A549 (cell line): ENCODE results near the gene PLD4. TPM values are rescaled to one million over a fixed set of nuclear protein-coding genes. Genes with fewer than 3 reads are reported as not detected.
A peak's percentile ranks its signal among the peaks of the same experiment; 100 is the strongest.

Experiments
- ATAC-seq, 2 experiments: fragments of 200-7000 bp in 1 of 2; fragments of >200 bp in 1 of 2; cut with Nextera tagmentation in 1 of 2; cut with Tn5 transposase in 1 of 2; 3 replicates each; pipeline versions ENCODE4 v1.8.0 to v1.9.1; 2018 to 2020; ENCODE audit warnings: mild to moderate bottlenecking in 1 of 2, moderate library complexity in 1 of 2
- CTCF ChIA-PET: fragments of 300-600 bp; sonication (Branson Sonifier 250); formaldehyde crosslinking; extraction: SDS; loops from one replicate; lab custom pipeline; 2021; ENCODE audit warnings: antibody characterized with exemption, inconsistent platforms; lab: Yijun Ruan, JAX
- POLR2A ChIA-PET: fragments of 350-600 bp; formaldehyde crosslinking; extraction: SDS; loops from one replicate; lab custom pipeline; 2021; ENCODE audit warnings: antibody characterized with exemption, inconsistent platforms; lab: Yijun Ruan, JAX
- DNase-seq, 2 experiments: peaks; one replicate each; pipeline versions ENCODE4 v3.0.0 to v3.0.0-alpha.2; 2011 to 2016; ENCODE audit warnings: low read depth in 1 of 2, low spot score in 1 of 2
- FAIRE-seq: peaks from 2 replicates; lab custom pipeline; 2011; peaks lifted over from hg19 to GRCh38; lab: Jason Lieb, UNC
- H3K27ac ChIP-seq, 2 experiments: fragments of >200 bp; sonication (Bioruptor Twin); formaldehyde crosslinking; 3 replicates each; pipeline ENCODE4 v1.5.1; 2016 to 2017
- H3K4me1 ChIP-seq: fragments of >200 bp; sonication (Bioruptor Twin); formaldehyde crosslinking; 3 replicates; pipeline ENCODE4 v1.6.1; 2016
- H3K4me2 ChIP-seq: fragments of >200 bp; sonication (Bioruptor Twin); formaldehyde crosslinking; 3 replicates; pipeline ENCODE4 v1.6.1; 2016
- H3K4me3 ChIP-seq: fragments of >200 bp; sonication (Bioruptor Twin); formaldehyde crosslinking; 3 replicates; pipeline ENCODE4 v1.5.1; 2016
- H3K9me3 ChIP-seq: fragments of >200 bp; sonication (Bioruptor Twin); formaldehyde crosslinking; 3 replicates; pipeline ENCODE4 v1.6.1; 2016
- ATOH8 ChIP-seq: fragments of 250-450 bp; sonication (Bioruptor Pico); IDR thresholded peaks from 2 replicates; pipeline ENCODE4 v1.5.0; 2020; ENCODE audit warnings: low read depth, mild to moderate bottlenecking, moderate library complexity
- EHMT2 ChIP-seq: fragments of 200-600 bp; sonication (generic); IDR thresholded peaks from 2 replicates; pipeline ENCODE4 v1.6.1; 2016; ENCODE audit warnings: antibody characterized with exemption, low read depth, mild to moderate bottlenecking, moderate library complexity
- JUN ChIP-seq, 2 experiments: fragments of >200 bp; sonication (Bioruptor Twin); formaldehyde crosslinking; IDR thresholded peaks; 2 replicates in 1 of 2; 3 replicates in 1 of 2; pipeline ENCODE4 v1.6.1; 2016 to 2017
- NPAS2 ChIP-seq: fragments of 250-450 bp; sonication (Bioruptor Pico); IDR thresholded peaks from 2 replicates; pipeline ENCODE4 v1.8.0; 2022; ENCODE audit warnings: mild to moderate bottlenecking, moderate library complexity, borderline replicate concordance
- POLR2AphosphoS2 ChIP-seq: conservative IDR thresholded peaks from 2 replicates; pipeline ENCODE4 v1.6.1; 2012; ENCODE audit warnings: low read length, improper control_type of control experiment, inconsistent platforms
- RAD21 ChIP-seq, 2 experiments: fragments of >200 bp in 1 of 2; sonication (Bioruptor Twin) in 1 of 2; formaldehyde crosslinking in 1 of 2; IDR thresholded peaks in 1 of 2; conservative IDR thresholded peaks in 1 of 2; 2 replicates in 1 of 2; 3 replicates in 1 of 2; pipeline ENCODE4 v1.6.1; 2012 to 2018; ENCODE audit warnings: inconsistent platforms in 1 of 2
- USF2 ChIP-seq: fragments of 450-650 bp; IDR thresholded peaks from 2 replicates; pipeline ENCODE4 v1.6.1; 2014; ENCODE audit warnings: antibody characterized with exemption
- ZC3H11A ChIP-seq: fragments of 450-650 bp; IDR thresholded peaks from 2 replicates; pipeline ENCODE4 v1.6.1; 2014; ENCODE audit warnings: antibody characterized with exemption, mild to moderate bottlenecking
- WGBS: methylation state at CpG from one replicate; pipeline ENCODE4 v1.1.6; 2017; ENCODE audit errors: missing lambda C conversion rate; 5-methylcytosine and 5-hydroxymethylcytosine counted together
- polyA plus RNA-seq, 4 experiments: library from polyadenylated mRNA; depleted of rRNA in 3 of 4; stranded (reverse); fragments of >200 nt; fragmentation: RNase III in 1 of 4; extraction: RNeasy Plus Mini Kit Qiagen cat#74134 plus additional on column Dnase treatment in 1 of 4; gene quantifications; 2 replicates in 3 of 4; 3 replicates in 1 of 4; pipeline ENCODE4 v1.2.3, GENCODE V29; 2011 to 2017
- TF ChIP-seq, protein P1 (sequence below): fragments of 200-600 bp; sonication (generic); IDR thresholded peaks from 2 replicates; pipeline ENCODE4 v1.6.1; 2016; ENCODE audit warnings: antibody characterized with exemption, mild to moderate bottlenecking, moderate library complexity
- TF ChIP-seq, protein P2 (sequence below): IDR thresholded peaks from 2 replicates; pipeline ENCODE4 v1.6.1; 2012; ENCODE audit warnings: low read depth, borderline replicate concordance
- TF ChIP-seq, protein P3 (sequence below): fragments of >200 bp; sonication (Bioruptor Twin); formaldehyde crosslinking; IDR thresholded peaks from 3 replicates; pipeline ENCODE4 v1.6.1; 2016
- TF ChIP-seq, protein P4 (sequence below): IDR thresholded peaks from 2 replicates; pipeline ENCODE4 v1.6.1; 2012
- TF ChIP-seq, protein P5 (sequence below): IDR thresholded peaks from 2 replicates; pipeline ENCODE4 v1.6.1; 2012
- TF ChIP-seq, protein P6 (sequence below): fragments of >200 bp; sonication (Bioruptor Twin); formaldehyde crosslinking; IDR thresholded peaks from 2 replicates; pipeline ENCODE4 v1.6.1; 2016

The PLD4 gene
- polyA plus RNA-seq, 2 of the 4 experiments (the other 2 are of a cell fraction), result 0.01 TPM

GRCh38 chr14:104939666-104940410 lies 15.2 kb downstream of the PLD4 start:
- Histone ChIP-seq H3K4me3 (no peak overlapping the region), H3K4me1 (no peaks in the 10 kb centered on the region), H3K9me3 (no peaks in the 10 kb centered on the region), H3K4me2 (no peak overlapping the region), H3K27ac (no peak overlapping the region)
- FAIRE-seq (no peak), DNase-seq (no peak)
- ChIA-PET CTCF (interaction anchor here (1.0 to 8.8 kb wide), 6 partner anchors 10 to 106 kb away, joined by 3 to 50 read pairs (median 4); partner anchors contain the start of gene PLD4), POLR2A (no interaction called here)
- 91% methylated on average over 11 of the region's 11 CpGs for WGBS
- TF ChIP-seq, protein P1, sequence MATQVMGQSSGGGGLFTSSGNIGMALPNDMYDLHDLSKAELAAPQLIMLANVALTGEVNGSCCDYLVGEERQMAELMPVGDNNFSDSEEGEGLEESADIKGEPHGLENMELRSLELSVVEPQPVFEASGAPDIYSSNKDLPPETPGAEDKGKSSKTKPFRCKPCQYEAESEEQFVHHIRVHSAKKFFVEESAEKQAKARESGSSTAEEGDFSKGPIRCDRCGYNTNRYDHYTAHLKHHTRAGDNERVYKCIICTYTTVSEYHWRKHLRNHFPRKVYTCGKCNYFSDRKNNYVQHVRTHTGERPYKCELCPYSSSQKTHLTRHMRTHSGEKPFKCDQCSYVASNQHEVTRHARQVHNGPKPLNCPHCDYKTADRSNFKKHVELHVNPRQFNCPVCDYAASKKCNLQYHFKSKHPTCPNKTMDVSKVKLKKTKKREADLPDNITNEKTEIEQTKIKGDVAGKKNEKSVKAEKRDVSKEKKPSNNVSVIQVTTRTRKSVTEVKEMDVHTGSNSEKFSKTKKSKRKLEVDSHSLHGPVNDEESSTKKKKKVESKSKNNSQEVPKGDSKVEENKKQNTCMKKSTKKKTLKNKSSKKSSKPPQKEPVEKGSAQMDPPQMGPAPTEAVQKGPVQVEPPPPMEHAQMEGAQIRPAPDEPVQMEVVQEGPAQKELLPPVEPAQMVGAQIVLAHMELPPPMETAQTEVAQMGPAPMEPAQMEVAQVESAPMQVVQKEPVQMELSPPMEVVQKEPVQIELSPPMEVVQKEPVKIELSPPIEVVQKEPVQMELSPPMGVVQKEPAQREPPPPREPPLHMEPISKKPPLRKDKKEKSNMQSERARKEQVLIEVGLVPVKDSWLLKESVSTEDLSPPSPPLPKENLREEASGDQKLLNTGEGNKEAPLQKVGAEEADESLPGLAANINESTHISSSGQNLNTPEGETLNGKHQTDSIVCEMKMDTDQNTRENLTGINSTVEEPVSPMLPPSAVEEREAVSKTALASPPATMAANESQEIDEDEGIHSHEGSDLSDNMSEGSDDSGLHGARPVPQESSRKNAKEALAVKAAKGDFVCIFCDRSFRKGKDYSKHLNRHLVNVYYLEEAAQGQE, result no peak
- TF ChIP-seq USF2 (no peak), EHMT2 (no peak), NPAS2 (no peak), ATOH8 (no peak), POLR2AphosphoS2 (no peak), RAD21 (conservative IDR thresholded peaks at IDR 0.05 in 1 of 2, IDR thresholded peaks at IDR 0.05 in 1 of 2) (no peak), JUN (IDR thresholded peaks at IDR 0.05) (no peak), ZC3H11A (no peak)
- TF ChIP-seq, protein P2, sequence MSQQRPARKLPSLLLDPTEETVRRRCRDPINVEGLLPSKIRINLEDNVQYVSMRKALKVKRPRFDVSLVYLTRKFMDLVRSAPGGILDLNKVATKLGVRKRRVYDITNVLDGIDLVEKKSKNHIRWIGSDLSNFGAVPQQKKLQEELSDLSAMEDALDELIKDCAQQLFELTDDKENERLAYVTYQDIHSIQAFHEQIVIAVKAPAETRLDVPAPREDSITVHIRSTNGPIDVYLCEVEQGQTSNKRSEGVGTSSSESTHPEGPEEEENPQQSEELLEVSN, result no peak
- TF ChIP-seq, protein P3, sequence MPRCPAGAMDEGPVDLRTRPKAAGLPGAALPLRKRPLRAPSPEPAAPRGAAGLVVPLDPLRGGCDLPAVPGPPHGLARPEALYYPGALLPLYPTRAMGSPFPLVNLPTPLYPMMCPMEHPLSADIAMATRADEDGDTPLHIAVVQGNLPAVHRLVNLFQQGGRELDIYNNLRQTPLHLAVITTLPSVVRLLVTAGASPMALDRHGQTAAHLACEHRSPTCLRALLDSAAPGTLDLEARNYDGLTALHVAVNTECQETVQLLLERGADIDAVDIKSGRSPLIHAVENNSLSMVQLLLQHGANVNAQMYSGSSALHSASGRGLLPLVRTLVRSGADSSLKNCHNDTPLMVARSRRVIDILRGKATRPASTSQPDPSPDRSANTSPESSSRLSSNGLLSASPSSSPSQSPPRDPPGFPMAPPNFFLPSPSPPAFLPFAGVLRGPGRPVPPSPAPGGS, result no peak
- TF ChIP-seq, protein P4, sequence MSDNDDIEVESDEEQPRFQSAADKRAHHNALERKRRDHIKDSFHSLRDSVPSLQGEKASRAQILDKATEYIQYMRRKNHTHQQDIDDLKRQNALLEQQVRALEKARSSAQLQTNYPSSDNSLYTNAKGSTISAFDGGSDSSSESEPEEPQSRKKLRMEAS, result no peak
- TF ChIP-seq, protein P5, sequence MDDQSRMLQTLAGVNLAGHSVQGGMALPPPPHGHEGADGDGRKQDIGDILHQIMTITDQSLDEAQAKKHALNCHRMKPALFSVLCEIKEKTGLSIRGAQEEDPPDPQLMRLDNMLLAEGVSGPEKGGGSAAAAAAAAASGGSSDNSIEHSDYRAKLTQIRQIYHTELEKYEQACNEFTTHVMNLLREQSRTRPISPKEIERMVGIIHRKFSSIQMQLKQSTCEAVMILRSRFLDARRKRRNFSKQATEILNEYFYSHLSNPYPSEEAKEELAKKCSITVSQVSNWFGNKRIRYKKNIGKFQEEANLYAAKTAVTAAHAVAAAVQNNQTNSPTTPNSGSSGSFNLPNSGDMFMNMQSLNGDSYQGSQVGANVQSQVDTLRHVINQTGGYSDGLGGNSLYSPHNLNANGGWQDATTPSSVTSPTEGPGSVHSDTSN, result no peak
- TF ChIP-seq, all 56 proteins: peak for 0
- no peak for ATAC-seq

DNA sequence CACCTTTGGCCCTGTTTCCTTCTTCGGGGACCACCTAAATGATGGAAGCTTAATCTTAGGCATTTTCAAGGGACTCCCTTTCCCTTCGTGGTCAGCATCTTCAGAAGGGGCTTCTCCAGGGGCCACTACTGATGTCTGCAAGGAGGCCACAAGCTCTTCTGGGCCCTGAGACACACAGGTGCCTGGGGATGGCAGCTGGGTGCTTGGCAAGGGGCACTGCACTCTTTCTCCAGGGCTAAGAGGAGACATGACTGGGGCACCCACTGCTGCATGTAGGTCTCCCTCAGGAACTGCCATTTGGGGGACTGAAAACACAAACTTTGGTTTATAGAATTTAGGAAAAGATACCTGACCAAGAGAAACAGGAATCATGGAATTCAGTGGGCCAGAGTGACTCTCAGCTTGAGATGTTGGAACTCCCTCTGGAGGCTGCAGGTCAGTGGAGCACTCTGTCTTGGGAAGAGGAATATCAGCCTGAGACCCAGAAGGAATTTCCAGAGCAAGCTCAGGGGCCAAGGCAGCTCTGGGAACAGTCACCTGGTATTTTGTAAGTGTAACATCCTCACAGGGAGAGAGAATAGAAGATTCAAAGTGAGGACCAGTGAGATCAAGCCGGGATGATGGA lies 16.0 kb downstream of the PLD4 start:
- FAIRE-seq, result no peak
- no peak overlapping the region for H3K4me2 ChIP-seq
- H3K27ac ChIP-seq, result no peak overlapping the region
- no peaks in the 10 kb centered on the region for H3K4me1 ChIP-seq
- no peaks in the 10 kb centered on the region for H3K9me3 ChIP-seq
- peak in 1 of 2 experiments; percentile 53; a peak in 3 of 6 replicates for ATAC-seq
- WGBS, result 73% methylated on average over 3 of the region's 3 CpGs
- ChIA-PET POLR2A (no interaction called here), CTCF (interaction anchor here (0.7 to 8.8 kb wide), 4 partner anchors 9 to 105 kb away, joined by 3 to 50 read pairs (median 4); no protein-coding TSS in a partner anchor)
- H3K4me3 ChIP-seq, result no peak overlapping the region
- TF ChIP-seq, protein P6, sequence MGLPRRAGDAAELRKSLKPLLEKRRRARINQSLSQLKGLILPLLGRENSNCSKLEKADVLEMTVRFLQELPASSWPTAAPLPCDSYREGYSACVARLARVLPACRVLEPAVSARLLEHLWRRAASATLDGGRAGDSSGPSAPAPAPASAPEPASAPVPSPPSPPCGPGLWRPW, result no peak
- TF ChIP-seq RAD21 (conservative IDR thresholded peaks at IDR 0.05 in 1 of 2, IDR thresholded peaks at IDR 0.05 in 1 of 2), result peak in 1 of 2 experiments; percentile 20; a peak in 1 of 5 replicates
- no peak for DNase-seq
